Mononuclear cell (primary cell): ENCODE measurements around the gene NLK. TPM values are rescaled to one million over a fixed set of nuclear protein-coding genes. Genes with fewer than 3 reads are reported as not detected.

ENCODE experiments used
- H3K27me3 ChIP-seq: 2 replicates; pipeline ENCODE4 v1.6.0; 2011; ENCODE audit warnings: low read length, control low read depth; ENCODE audit not compliant: insufficient read depth
- H3K4me1 ChIP-seq: 2 replicates; pipeline ENCODE4 v1.5.1; 2011; ENCODE audit warnings: mild to moderate bottlenecking, low read length, control low read depth; ENCODE audit not compliant: insufficient read depth
- H3K4me3 ChIP-seq: 2 replicates; pipeline ENCODE4 v1.5.1; 2011; ENCODE audit warnings: mild to moderate bottlenecking, low read length, moderate library complexity
- H3K9me3 ChIP-seq: 2 replicates; pipeline ENCODE4 v1.5.1; 2011; ENCODE audit warnings: low read depth, mild to moderate bottlenecking, control low read depth, low read length
- total RNA-seq: library from RNA; depleted of rRNA; stranded (reverse); fragments of >200 nt; gene quantifications from one replicate; pipeline ENCODE4 v1.2.3, GENCODE V29; 2012

The NLK gene
- total RNA-seq, 1 donor: 17.1 TPM

DNA sequence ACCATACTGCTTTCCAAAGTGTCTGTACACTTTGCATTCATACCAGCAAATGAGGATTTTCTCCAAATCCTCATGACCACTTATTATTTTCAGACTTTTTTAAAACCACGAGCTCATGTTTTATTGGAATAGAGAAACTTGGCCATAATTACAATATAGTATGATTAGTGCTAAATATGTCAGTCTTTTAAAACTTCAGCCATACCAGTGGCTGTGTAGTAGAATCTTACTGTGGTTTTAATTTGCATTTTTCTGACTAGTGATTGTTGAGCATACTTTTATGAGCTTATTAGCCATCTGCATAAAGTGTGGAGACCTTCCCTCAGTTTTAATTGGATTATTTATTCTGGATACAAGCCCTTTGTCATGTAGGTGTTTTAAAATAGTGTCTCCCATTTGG lies 57.8 kb downstream of the NLK start:
- H3K4me3 ChIP-seq: no peak overlapping the region
- H3K27me3 ChIP-seq: no peaks in the 10 kb centered on the region
- no peaks in the 10 kb centered on the region for H3K4me1 ChIP-seq
- H3K9me3 ChIP-seq: no peaks in the 10 kb centered on the region

DNA sequence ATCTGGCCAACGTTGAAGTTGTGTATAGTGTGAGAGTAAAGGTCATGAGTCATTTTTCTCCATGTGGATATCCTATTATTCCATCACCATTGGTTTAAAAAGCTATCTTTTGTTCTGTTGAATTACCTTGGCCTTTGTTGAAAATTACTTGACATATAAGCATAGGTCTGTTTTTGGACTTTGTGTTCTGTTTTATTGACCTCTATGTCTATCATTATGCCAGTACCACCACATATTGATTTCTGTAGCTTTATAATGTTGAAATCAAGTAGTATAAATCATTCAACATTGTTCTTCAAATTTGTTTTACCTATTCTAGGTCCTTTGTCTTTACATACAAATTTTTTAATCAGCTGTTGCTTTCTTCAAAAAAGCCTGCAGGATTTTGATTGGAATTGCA lies 58.5 kb downstream of the NLK start:
- Histone ChIP-seq H3K9me3 (no peaks in the 10 kb centered on the region), H3K4me3 (no peak overlapping the region), H3K4me1 (no peaks in the 10 kb centered on the region), H3K27me3 (no peaks in the 10 kb centered on the region)

DNA sequence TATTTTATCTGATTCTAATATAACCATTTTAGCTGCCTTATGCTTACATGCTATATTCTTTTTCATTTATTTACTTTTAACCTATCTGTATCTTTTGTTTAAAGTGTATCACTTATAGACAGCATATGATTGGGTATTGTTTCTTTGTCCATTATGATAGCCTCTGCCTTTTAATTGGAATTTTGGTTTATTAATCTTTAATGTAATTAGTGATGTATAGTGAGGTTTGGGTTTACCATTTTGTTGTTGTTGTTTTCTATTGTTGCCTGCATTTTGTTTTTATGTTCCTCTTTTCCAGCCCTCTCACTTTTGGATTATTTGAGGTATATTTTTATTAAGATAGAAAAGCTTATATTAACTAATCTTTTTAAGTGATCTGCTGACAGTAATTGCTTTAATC lies 59.4 kb downstream of the NLK start:
- H3K4me1 ChIP-seq: no peaks in the 10 kb centered on the region
- H3K4me3 ChIP-seq: no peak overlapping the region
- H3K9me3 ChIP-seq: no peaks in the 10 kb centered on the region
- no peaks in the 10 kb centered on the region for H3K27me3 ChIP-seq

DNA sequence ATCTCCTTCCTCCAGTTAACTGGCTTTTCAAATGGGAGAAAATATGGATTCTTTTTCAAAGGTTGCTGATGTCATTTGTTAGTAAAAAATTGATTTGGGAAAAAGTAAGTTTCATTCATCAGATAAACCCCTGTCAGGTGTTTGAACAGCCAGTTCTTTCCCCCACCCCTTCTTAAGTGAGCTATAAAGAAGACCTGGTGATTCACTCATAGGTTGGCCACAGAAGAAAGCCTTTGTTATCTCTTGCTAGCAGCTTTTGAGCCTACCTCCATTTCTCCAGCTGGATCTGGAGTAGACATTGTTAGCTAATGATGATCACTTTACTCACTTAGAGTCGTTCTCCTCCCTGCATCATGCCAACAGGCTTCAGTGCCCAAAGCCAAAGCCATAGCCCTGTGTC lies 63.0 kb downstream of the NLK start:
- no peaks in the 10 kb centered on the region for H3K9me3 ChIP-seq
- no peak overlapping the region for H3K4me3 ChIP-seq
- H3K4me1 ChIP-seq: no peaks in the 10 kb centered on the region
- H3K27me3 ChIP-seq: no peaks in the 10 kb centered on the region

DNA sequence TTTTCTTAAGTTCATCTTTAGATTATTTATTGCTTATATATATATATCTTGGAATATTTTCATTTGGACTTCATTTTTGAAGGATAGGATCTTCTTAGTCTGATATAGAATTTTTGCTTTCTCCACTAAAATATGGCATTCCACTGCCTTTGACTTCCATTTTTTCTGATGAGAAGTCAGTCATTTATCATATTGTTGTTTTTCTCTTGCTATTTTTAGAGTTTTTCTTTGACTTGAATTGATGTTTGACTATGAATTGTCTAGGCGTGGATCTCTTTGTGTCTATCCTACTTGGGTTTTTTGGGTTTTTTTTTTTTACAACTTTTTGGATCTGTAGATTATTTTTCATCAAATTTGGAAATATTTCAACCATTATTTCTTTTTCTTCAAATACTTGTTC lies 67.7 kb downstream of the NLK start:
- Histone ChIP-seq H3K27me3 (no peaks in the 10 kb centered on the region), H3K4me3 (no peak overlapping the region), H3K4me1 (peaks cover 8% of the 10 kb centered on the region), H3K9me3 (no peaks in the 10 kb centered on the region)

DNA sequence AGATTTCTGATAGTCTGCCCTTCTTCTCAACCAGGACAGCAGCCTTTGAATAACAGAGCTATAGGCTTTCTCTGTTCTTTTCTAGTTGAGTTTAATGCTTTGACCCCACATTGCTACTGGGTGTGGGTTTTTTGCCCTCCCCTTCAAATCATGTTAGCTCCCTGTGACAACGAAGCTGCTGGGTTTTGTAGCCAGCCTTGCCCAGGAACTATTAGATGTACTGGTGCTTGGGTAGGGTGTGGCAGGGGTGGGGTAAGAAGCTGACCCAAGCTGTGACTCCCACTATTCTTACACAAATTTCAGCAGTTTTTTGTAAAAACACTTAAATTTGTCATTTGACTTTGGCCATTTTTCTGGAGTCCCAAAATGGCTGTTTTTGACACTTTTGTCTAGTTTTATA lies 69.7 kb downstream of the NLK start:
- Histone ChIP-seq H3K4me1 (peaks cover 11% of the 10 kb centered on the region), H3K27me3 (no peaks in the 10 kb centered on the region), H3K4me3 (no peak overlapping the region), H3K9me3 (no peaks in the 10 kb centered on the region)

DNA sequence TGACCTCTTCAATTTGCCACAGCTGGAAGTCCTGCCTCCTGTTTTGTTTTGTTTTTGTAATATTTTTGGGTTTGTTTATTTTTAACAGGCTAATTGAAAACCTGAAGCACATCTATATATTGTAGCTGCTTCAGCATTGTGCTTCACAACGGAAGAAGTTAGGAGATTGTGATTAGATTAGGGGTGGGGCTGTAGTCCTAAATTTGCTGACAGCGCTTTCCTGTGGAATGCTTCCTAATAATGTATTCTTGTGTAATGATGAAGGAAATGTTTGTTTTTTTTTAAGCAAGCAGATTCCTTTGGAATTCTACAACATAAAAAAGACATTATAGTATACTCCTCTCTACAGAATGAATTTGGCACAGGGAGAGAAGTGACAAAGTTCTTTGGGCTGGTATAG lies 70.1 kb downstream of the NLK start:
- Histone ChIP-seq H3K9me3 (no peaks in the 10 kb centered on the region), H3K4me3 (no peak overlapping the region), H3K27me3 (no peaks in the 10 kb centered on the region), H3K4me1 (peaks cover 11% of the 10 kb centered on the region)

DNA sequence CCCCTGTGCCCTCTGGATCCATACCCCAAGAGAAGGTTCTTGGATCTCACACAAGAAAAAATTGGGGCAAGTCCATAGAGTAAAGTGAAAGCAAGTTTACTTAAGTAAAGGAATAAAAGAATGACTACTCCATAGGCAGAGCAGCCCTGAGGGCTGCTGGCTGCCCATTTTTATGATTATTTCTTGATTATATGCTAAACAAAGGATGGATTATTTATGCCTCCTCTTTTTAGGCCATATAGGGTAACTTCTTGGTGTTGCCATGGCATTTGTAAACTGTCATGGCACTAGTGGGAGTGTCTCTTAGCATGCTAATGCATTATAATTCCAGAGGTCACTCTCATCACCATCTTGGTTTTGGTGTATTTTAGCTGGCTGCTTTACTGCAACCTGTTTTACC lies 70.8 kb downstream of the NLK start:
- Histone ChIP-seq H3K27me3 (no peaks in the 10 kb centered on the region), H3K9me3 (no peaks in the 10 kb centered on the region), H3K4me1 (peaks cover 11% of the 10 kb centered on the region), H3K4me3 (no peak overlapping the region)

DNA sequence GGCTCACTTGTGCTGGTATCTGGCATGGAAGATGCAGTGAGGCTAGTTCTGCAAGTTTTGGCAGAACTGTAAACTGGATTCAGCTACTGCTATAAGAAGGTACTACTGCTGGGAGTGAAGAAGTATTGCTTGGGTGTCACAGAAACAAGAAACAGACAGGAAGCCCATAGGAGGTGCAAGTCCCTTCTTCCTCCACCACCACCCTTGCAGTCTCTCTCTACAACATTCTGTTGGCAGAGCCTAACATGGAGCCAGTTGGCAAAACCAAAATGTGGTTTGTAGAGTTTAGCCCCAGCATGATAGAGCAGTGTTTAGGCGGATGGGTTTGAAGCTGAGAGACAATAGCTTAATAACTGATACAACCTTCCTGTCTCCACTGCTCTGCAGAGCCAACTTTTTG lies 72.6 kb downstream of the NLK start:
- Histone ChIP-seq H3K4me1 (peaks cover 17% of the 10 kb centered on the region), H3K4me3 (no peak overlapping the region), H3K27me3 (no peaks in the 10 kb centered on the region), H3K9me3 (no peaks in the 10 kb centered on the region)

DNA sequence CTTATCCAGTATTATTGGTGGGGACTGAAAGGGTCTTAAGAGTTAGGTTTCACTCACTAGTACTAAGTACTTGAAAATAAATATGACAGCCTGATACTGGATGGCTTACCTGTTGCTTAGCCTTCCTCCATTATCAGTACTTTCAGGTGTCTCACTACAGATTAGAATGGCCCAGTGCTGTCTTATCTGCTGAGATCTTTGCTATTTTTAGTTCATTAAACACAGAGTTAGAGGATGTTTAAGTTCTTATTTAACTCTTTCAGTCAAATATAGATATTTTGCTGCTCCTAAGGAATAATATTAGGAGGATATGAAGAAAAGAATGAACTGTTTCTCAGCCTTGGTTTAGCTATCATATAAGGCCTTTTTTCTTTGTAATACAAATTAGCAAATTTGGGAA lies 74.8 kb downstream of the NLK start:
- H3K4me3 ChIP-seq: no peak overlapping the region
- H3K27me3 ChIP-seq: no peaks in the 10 kb centered on the region
- H3K4me1 ChIP-seq: peaks cover 12% of the 10 kb centered on the region
- no peaks in the 10 kb centered on the region for H3K9me3 ChIP-seq

DNA sequence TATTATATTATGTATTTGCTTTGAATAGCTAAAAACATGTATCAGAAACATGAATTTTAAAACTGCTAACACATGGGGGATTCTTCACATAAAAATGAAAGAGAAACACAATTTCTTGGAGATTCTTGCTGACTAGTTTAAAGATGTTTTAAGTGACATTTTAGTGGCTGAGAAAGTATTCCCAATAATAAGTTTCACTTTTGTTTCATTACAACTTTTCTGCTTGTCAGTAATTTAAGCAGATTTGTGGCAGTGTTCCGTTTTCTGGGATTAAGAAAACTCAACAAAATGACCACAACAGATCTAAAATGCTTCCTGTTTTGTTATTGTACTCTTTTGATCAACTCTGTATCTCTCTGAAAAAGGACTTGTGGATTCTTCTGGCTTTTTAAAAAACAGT lies 75.9 kb downstream of the NLK start:
- Histone ChIP-seq H3K4me3 (no peak overlapping the region), H3K9me3 (no peaks in the 10 kb centered on the region), H3K4me1 (peaks cover 9% of the 10 kb centered on the region), H3K27me3 (no peaks in the 10 kb centered on the region)

DNA sequence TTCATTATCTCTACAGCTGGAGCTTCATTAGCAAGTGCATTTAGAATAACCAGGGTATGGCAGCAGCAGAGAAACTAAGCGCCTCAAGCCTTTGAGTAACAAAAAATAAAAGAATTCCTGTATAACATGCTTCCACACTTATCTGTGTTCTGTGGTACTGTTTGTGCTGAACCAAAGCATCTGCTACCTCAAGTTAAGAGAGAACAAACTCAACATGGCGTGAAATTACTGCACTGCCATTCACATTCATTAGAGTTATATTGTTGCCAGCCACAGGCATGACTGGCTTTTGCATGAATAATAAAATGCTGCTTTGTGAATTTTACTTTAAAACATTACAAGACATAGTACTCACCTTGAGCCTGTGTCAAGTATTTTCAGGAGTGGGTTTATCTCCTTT lies 76.6 kb downstream of the NLK start:
- Histone ChIP-seq H3K4me3 (no peak overlapping the region), H3K4me1 (peaks cover 9% of the 10 kb centered on the region)

DNA sequence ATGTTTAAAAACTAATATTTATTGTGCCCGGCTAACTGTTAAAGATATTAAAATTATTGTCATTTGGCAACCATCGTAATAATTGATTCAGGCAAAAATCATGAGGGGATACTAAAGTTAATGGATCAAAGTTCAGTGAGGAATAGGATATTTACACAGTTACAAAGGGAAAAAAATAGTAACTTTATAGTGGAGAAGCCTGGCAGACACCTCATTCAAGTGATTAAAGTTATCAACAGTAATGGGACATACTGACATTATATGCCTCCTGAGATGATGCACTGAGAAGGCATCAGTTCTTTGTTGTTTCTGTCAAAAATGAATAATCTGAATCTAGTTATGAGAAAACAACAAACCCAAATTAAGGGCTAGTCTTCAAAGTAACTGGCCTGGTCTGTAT lies 77.1 kb downstream of the NLK start:
- Histone ChIP-seq H3K4me1 (peaks cover 9% of the 10 kb centered on the region), H3K27me3 (no peaks in the 10 kb centered on the region), H3K9me3 (no peaks in the 10 kb centered on the region), H3K4me3 (no peak overlapping the region)

More for the DNA sequence above, 76.6 kb downstream of the NLK start:
- no peaks in the 10 kb centered on the region for H3K9me3 ChIP-seq
- no peaks in the 10 kb centered on the region for H3K27me3 ChIP-seq

DNA sequence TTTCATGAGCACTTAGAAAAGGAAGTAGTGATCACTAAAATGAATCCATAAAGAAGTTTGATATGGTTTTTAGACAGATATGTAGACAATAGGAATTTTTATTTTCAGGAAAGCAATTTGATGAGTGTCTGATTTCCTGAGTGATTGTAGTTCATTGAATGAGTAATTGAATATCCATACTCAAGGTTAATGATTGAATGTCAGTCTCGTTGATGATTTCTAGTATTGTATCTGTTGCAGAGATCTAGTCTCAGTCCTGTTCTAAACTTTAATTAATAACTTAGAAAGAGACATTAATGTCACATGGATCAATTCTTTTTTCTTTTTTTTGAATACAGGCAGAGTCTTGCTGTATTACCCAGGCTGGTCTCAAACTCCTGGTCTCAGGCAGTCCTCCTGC lies 78.3 kb downstream of the NLK start:
- H3K27me3 ChIP-seq: no peaks in the 10 kb centered on the region
- H3K9me3 ChIP-seq: no peaks in the 10 kb centered on the region
- no peak overlapping the region for H3K4me3 ChIP-seq
- peaks cover 9% of the 10 kb centered on the region for H3K4me1 ChIP-seq

DNA sequence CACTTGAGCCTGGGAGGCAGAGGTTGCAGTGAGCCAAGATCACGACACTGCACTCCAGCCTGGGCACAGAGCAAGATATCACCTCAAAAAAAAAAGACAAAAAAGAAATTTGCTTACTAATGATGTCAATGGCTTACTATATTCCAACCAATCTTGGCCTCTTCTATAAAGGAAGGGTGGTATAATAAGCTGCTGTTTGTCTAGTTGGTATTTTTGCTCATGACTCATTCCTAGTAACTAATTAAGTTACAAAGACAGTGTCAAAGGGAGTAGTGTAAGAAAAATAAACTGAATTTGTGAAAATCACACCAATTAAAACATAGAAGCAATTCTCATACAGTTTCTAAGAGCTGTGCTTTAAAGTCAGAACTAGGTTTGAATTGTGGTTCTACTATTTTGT lies 82.5 kb downstream of the NLK start:
- no peaks in the 10 kb centered on the region for H3K9me3 ChIP-seq
- H3K4me1 ChIP-seq: no peaks in the 10 kb centered on the region
- no peak overlapping the region for H3K4me3 ChIP-seq
- no peaks in the 10 kb centered on the region for H3K27me3 ChIP-seq

DNA sequence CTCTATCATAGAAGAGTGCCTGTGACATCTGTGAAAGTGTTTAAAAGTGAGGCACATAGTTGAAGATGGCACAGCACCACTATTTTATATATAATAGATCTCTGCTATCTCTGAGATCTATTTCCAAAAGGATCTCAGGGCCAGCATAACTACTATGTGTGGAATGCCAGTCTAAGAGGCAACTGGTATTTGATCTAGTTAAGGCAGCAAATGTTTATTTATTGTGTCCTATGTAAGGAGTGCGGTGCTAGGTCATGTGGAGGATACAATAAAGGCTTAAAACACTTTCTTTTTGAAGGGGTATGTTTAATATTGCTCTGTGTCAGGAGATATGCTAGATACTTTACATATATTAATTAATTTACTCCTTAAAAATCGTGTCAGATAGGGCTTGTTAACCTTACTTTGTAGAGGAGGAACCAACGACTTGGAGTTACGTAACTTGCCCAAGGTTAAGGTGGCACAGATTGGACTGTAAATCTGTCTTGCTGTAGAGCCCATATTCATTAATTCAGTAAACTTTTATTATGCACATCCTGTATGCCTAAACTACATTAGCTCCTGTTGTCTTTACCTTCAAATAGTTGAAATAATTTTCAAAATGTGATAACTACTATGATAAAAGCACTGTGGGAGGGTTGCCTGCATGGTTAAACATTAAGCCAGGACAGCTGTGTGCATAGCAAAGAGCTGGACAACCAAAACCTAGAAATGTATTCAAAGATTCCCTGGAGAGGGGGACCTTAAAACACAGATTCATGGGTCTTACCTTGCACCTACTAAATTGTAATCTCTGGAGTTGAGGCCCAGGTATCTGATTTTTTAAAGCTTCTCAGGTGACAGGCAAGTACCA lies 83.3 kb downstream of the NLK start:
- Histone ChIP-seq H3K4me3 (no peak overlapping the region), H3K4me1 (no peaks in the 10 kb centered on the region), H3K9me3 (no peaks in the 10 kb centered on the region), H3K27me3 (no peaks in the 10 kb centered on the region)
